ENCODE data around the gene ADAM11. TPM values are rescaled to one million over a fixed set of nuclear protein-coding genes. Genes with fewer than 3 reads are reported as not detected.
A peak's percentile ranks its signal among the peaks of the same experiment; 100 is the strongest.

The ADAM11 gene
- total and polyA plus RNA-seq, 2 of the 13 experiments (the other 11 are each of a cell fraction or from before 2014, with no cell fraction given), result 0.38 to 0.91 TPM

- TF ChIP-seq BCLAF1 (IDR thresholded peaks at IDR 0.05) (no peak), DPF2 (CRISPR knock-in tag; IDR thresholded peaks at IDR 0.05; ENCODE audit: borderline replicate concordance, low read depth) (no peak), ZNF17 (CRISPR knock-in tag; IDR thresholded peaks at IDR 0.05) (no peak), ZNF746 (CRISPR knock-in tag; IDR thresholded peaks at IDR 0.05) (no peak), ZNF558 (CRISPR knock-in tag; IDR thresholded peaks at IDR 0.05; ENCODE audit: borderline replicate concordance) (no peak), KLF6 (CRISPR knock-in tag; IDR thresholded peaks at IDR 0.05) (0 out of 2 replicates have a peak, but pooled peaks have one; percentile 43), GFI1 (CRISPR knock-in tag; IDR thresholded peaks at IDR 0.05; ENCODE audit: borderline replicate concordance) (no peak), TFAP4 (IDR thresholded peaks at IDR 0.05; ENCODE audit: borderline replicate concordance, low read depth) (no peak), CCDC6 (CRISPR knock-in tag; IDR thresholded peaks at IDR 0.05) (no peak), ZNF331 (CRISPR knock-in tag; IDR thresholded peaks at IDR 0.05) (peak; percentile 85; the same call in 1 of the 2 replicates), ZFP37 (CRISPR knock-in tag; IDR thresholded peaks at IDR 0.05; ENCODE audit: borderline replicate concordance) (no peak), ZNF274 (CRISPR knock-in tag; IDR thresholded peaks at IDR 0.05) (peak; percentile 67; the same call in 1 of the 2 replicates), ZNF773 (CRISPR knock-in tag; IDR thresholded peaks at IDR 0.05; ENCODE audit: borderline replicate concordance) (0 out of 2 replicates have a peak, but pooled peaks have one; percentile 81), SAP130 (CRISPR knock-in tag; IDR thresholded peaks at IDR 0.05; ENCODE audit: low read depth) (peak; percentile 90), ZNF441 (CRISPR knock-in tag; IDR thresholded peaks at IDR 0.05; ENCODE audit: borderline replicate concordance) (no peak), ZBTB21 (CRISPR knock-in tag; IDR thresholded peaks at IDR 0.05) (no peak), SIN3A (IDR thresholded peaks at IDR 0.05; ENCODE audit: borderline replicate concordance, low read depth, low read length) (peak; percentile 61; the same call in 1 of the 2 replicates), THRA (CRISPR knock-in tag; IDR thresholded peaks at IDR 0.05; ENCODE audit: borderline replicate concordance) (0 out of 2 replicates have a peak, but pooled peaks have one; percentile 26), ZBTB44 (CRISPR knock-in tag; IDR thresholded peaks at IDR 0.05) (no peak), SAFB2 (CRISPR knock-in tag; IDR thresholded peaks at IDR 0.05; ENCODE audit: borderline replicate concordance, low read depth) (no peak), SMARCE1 (IDR thresholded peaks at IDR 0.05; ENCODE audit: borderline replicate concordance) (no peak), LBX2 (CRISPR knock-in tag; IDR thresholded peaks at IDR 0.05; ENCODE audit: borderline replicate concordance) (0 out of 2 replicates have a peak, but pooled peaks have one; percentile 82), SMC3 (IDR thresholded peaks at IDR 0.05; ENCODE audit: low read length) (no peak), ZNF24 (IDR thresholded peaks at IDR 0.05) (no peak)
Observed at GRCh38 chr17:44775136-44775837, 16.5 kb downstream of the ADAM11 start (continued).
